GM19193 (cell line): ENCODE measurements around the gene PLCH2.

ENCODE experiments used
- POLR2A ChIP-seq: IDR thresholded peaks from 4 replicates; pipeline ENCODE4 v1.6.1; 2011; ENCODE audit not compliant: insufficient read depth, insufficient read length; ENCODE audit errors: extremely low read depth

PLCH2 gene

GRCh38 chr1:2451741-2452140 lies 24.3 kb upstream of the PLCH2 start:
- no peak for TF ChIP-seq POLR2A

GRCh38 chr1:2452201-2452931 lies 23.7 kb upstream of the PLCH2 start:
- TF ChIP-seq POLR2A = no peak

GRCh38 chr1:2452932-2453315 lies 23.2 kb upstream of the PLCH2 start:
- TF ChIP-seq POLR2A = no peak

- TF ChIP-seq POLR2A = no peak
Observed at GRCh38 chr1:2454227-2454626, 21.9 kb upstream of the PLCH2 start.

- no peak for TF ChIP-seq POLR2A
Observed at GRCh38 chr1:2455757-2456156, 20.3 kb upstream of the PLCH2 start.

GRCh38 chr1:2457444-2457843 lies 18.6 kb upstream of the PLCH2 start:
- TF ChIP-seq POLR2A = no peak

- no peak for TF ChIP-seq POLR2A
Observed at GRCh38 chr1:2458687-2459086, 17.4 kb upstream of the PLCH2 start.

- TF ChIP-seq POLR2A = no peak
Observed at GRCh38 chr1:2459757-2460156, 16.3 kb upstream of the PLCH2 start.

- no peak for TF ChIP-seq POLR2A
Observed at GRCh38 chr1:2460203-2460602, 15.9 kb upstream of the PLCH2 start.

GRCh38 chr1:2460996-2461751 lies 14.9 kb upstream of the PLCH2 start:
- no peak for TF ChIP-seq POLR2A

- no peak for TF ChIP-seq POLR2A
Observed at GRCh38 chr1:2462819-2463218, 13.3 kb upstream of the PLCH2 start.

- no peak for TF ChIP-seq POLR2A
Observed at GRCh38 chr1:2463396-2463795, 12.7 kb upstream of the PLCH2 start.

GRCh38 chr1:2465371-2466269 lies 10.5 kb upstream of the PLCH2 start:
- no peak for TF ChIP-seq POLR2A

- TF ChIP-seq POLR2A = no peak
Observed at GRCh38 chr1:2466270-2466665, 9.8 kb upstream of the PLCH2 start.

GRCh38 chr1:2466958-2467554 lies 9.0 kb upstream of the PLCH2 start:
- TF ChIP-seq POLR2A = no peak
